ENCODE measurements around the gene SNX20.

SNX20 gene

GRCh38 chr16:50632927-50633800, 47.9 kb downstream of the SNX20 start:
- DNase-seq = no peak

- DNase-seq = no peak
Observed at GRCh38 chr16:50631985-50632576, 49.0 kb downstream of the SNX20 start.

- no peak for DNase-seq
Observed at GRCh38 chr16:50631249-50631984, 49.7 kb downstream of the SNX20 start.

- DNase-seq = no peak
Observed at GRCh38 chr16:50630394-50631020, 50.6 kb downstream of the SNX20 start.

- DNase-seq = no peak
Observed at GRCh38 chr16:50629334-50629733, 51.8 kb downstream of the SNX20 start.

- no peak for DNase-seq
Observed at GRCh38 chr16:50628156-50628802, 52.8 kb downstream of the SNX20 start.

- peak; percentile 68 for DNase-seq
Observed at GRCh38 chr16:50627419-50627818, 53.7 kb downstream of the SNX20 start.

GRCh38 chr16:50626868-50627267, 54.2 kb downstream of the SNX20 start:
- DNase-seq = no peak

- DNase-seq = no peak
Observed at GRCh38 chr16:50625374-50625773, 55.7 kb downstream of the SNX20 start.

GRCh38 chr16:50624449-50624970, 56.6 kb downstream of the SNX20 start:
- DNase-seq = no peak

GRCh38 chr16:50622643-50623369, 58.3 kb downstream of the SNX20 start:
- no peak for DNase-seq

GRCh38 chr16:50622029-50622428, 59.1 kb downstream of the SNX20 start:
- DNase-seq = no peak

All from activated effector memory CD4-positive, alpha-beta T cell treated with anti-CD3 and anti-CD28 coated beads, Interleukin-2, amount 50 U/mL, for 16 hours (primary cell).